HEK293 (cell line): ENCODE measurements around the gene ENTPD8.

Experiments
- CTCF ChIA-PET: fragments of 350-600 bp; formaldehyde crosslinking; extraction: SDS; loops from one replicate; lab custom pipeline; 2021; ENCODE audit warnings: antibody characterized with exemption; lab: Yijun Ruan, JAX
- POLR2A ChIA-PET: fragments of 300-600 bp; formaldehyde crosslinking; extraction: SDS; loops from one replicate; lab custom pipeline; 2020; ENCODE audit warnings: antibody characterized with exemption, inconsistent platforms; lab: Yijun Ruan, JAX
- H3K27ac ChIP-seq: fragments of 200-500 bp; sonication (Bioruptor generic); 2 replicates; pipeline ENCODE4 v1.5.1; 2014; ENCODE audit warnings: low read depth, low read length, control low read depth, inconsistent platforms; ENCODE audit errors: extremely low read depth
- H3K36me3 ChIP-seq, 2 experiments: fragments of 200-500 bp in 1 of 2; sonication (Bioruptor generic) in 1 of 2; 1 replicate in 1 of 2; 2 replicates in 1 of 2; pipeline ENCODE4 v1.5.1; 2014 to 2017; ENCODE audit warnings: inconsistent platforms in 2 of 2, low read length in 2 of 2; ENCODE audit not compliant: control insufficient read depth in 2 of 2, insufficient read depth in 1 of 2
- H3K4me1 ChIP-seq: fragments of 200-500 bp; sonication (Bioruptor generic); 2 replicates; pipeline ENCODE4 v1.5.1; 2014; ENCODE audit warnings: mild to moderate bottlenecking, low read length, inconsistent platforms; ENCODE audit not compliant: control insufficient read depth, insufficient read depth
- H3K4me3 ChIP-seq: 2 replicates; pipeline ENCODE4 v1.5.1; 2011; ENCODE audit warnings: low read depth, mild to moderate bottlenecking, control low read depth, low read length, moderate library complexity
- H3K9me3 ChIP-seq: fragments of 200-500 bp; sonication (Bioruptor generic); 2 replicates; pipeline ENCODE4 v1.5.1; 2014; ENCODE audit warnings: low read depth, low read length, inconsistent platforms; ENCODE audit not compliant: control insufficient read depth, insufficient read depth
- ELK4 ChIP-seq: IDR thresholded peaks from 2 replicates; pipeline ENCODE4 v1.6.1; 2011; ENCODE audit warnings: mild to moderate bottlenecking, low read depth, low read length, borderline replicate concordance
- GFI1B ChIP-seq: fragments of 450-650 bp; formaldehyde crosslinking; IDR thresholded peaks from 2 replicates; pipeline ENCODE4 v1.5.1; 2016; ENCODE audit warnings: missing biosample characterization, missing genetic modification characterization
- GLIS2 ChIP-seq: fragments of 450-650 bp; formaldehyde crosslinking; IDR thresholded peaks from 2 replicates; pipeline ENCODE4 v1.5.1; 2016; ENCODE audit warnings: missing biosample characterization, missing genetic modification characterization
- INSM2 ChIP-seq: fragments of 450-650 bp; formaldehyde crosslinking; IDR thresholded peaks from 2 replicates; pipeline ENCODE4 v1.5.1; 2016; ENCODE audit warnings: missing biosample characterization, missing genetic modification characterization
- PRDM1 ChIP-seq: fragments of 450-650 bp; formaldehyde crosslinking; IDR thresholded peaks from 2 replicates; pipeline ENCODE4; 2016; ENCODE audit warnings: missing biosample characterization, missing genetic modification characterization
- SP7 ChIP-seq: fragments of 450-650 bp; formaldehyde crosslinking; IDR thresholded peaks from 2 replicates; pipeline ENCODE4 v1.5.1; 2016; ENCODE audit warnings: missing biosample characterization, missing genetic modification characterization
- YY1 ChIP-seq: fragments of 450-650 bp; formaldehyde crosslinking; IDR thresholded peaks from 2 replicates; pipeline ENCODE4 v1.5.1; 2018; ENCODE audit warnings: missing biosample characterization, missing genetic modification characterization
- ZFHX2 ChIP-seq: fragments of 450-650 bp; formaldehyde crosslinking; conservative IDR thresholded peaks from 2 replicates; pipeline ENCODE4 v1.5.1; 2016; ENCODE audit warnings: missing biosample characterization, missing genetic modification characterization
- ZIC2 ChIP-seq: fragments of 450-650 bp; formaldehyde crosslinking; IDR thresholded peaks from 2 replicates; pipeline ENCODE4 v1.5.1; 2016; ENCODE audit warnings: missing biosample characterization, missing genetic modification characterization
- ZNF140 ChIP-seq: fragments of 450-650 bp; formaldehyde crosslinking; IDR thresholded peaks from 2 replicates; pipeline ENCODE4 v1.5.1; 2016; ENCODE audit warnings: missing biosample characterization, missing genetic modification characterization
- ZNF274 ChIP-seq, 2 experiments: fragments of 200-500 bp in 1 of 2; fragments of 450-650 bp in 1 of 2; sonication (Bioruptor generic) in 1 of 2; formaldehyde crosslinking in 1 of 2; IDR thresholded peaks; 2 replicates each; pipeline versions ENCODE4 v1.5.1 to v1.6.1; 2014 to 2016; ENCODE audit warnings: borderline replicate concordance in 1 of 2, inconsistent platforms in 1 of 2, low read length in 1 of 2, missing biosample characterization in 1 of 2, missing genetic modification characterization in 1 of 2
- ZNF354C ChIP-seq: fragments of 450-650 bp; formaldehyde crosslinking; IDR thresholded peaks from 2 replicates; pipeline ENCODE4 v1.5.1; 2016; ENCODE audit warnings: missing biosample characterization, missing genetic modification characterization, low read depth, borderline replicate concordance
- ZNF449 ChIP-seq: fragments of 450-650 bp; formaldehyde crosslinking; IDR thresholded peaks from 2 replicates; pipeline ENCODE4 v1.5.1; 2017; ENCODE audit warnings: missing biosample characterization, mild to moderate bottlenecking, missing genetic modification characterization, moderate library complexity
- ZNF596 ChIP-seq: fragments of 450-650 bp; IDR thresholded peaks from 2 replicates; pipeline ENCODE4 v1.5.0; 2018; ENCODE audit warnings: missing biosample characterization, mild to moderate bottlenecking, missing genetic modification characterization, moderate library complexity
- ZNF664 ChIP-seq: fragments of 450-650 bp; formaldehyde crosslinking; IDR thresholded peaks from 2 replicates; pipeline ENCODE4 v1.5.1; 2016; ENCODE audit warnings: missing biosample characterization, missing genetic modification characterization
- ZNF677 ChIP-seq: fragments of 450-650 bp; IDR thresholded peaks from 2 replicates; pipeline ENCODE4 v1.5.0; 2018; ENCODE audit warnings: missing biosample characterization, mild to moderate bottlenecking, missing genetic modification characterization, moderate library complexity
- ZNF776 ChIP-seq: fragments of 450-650 bp; formaldehyde crosslinking; IDR thresholded peaks from 2 replicates; pipeline ENCODE4 v1.5.0; 2017; ENCODE audit warnings: missing biosample characterization, missing genetic modification characterization, borderline replicate concordance
- ZNF777 ChIP-seq: fragments of 450-650 bp; formaldehyde crosslinking; IDR thresholded peaks from 2 replicates; pipeline ENCODE4 v1.5.1; 2017; ENCODE audit warnings: missing biosample characterization, missing genetic modification characterization, borderline replicate concordance
- ZNF785 ChIP-seq: fragments of 450-650 bp; formaldehyde crosslinking; IDR thresholded peaks from 2 replicates; pipeline ENCODE4 v1.5.1; 2016; ENCODE audit warnings: missing biosample characterization, missing genetic modification characterization
- ZNF843 ChIP-seq: fragments of 450-650 bp; formaldehyde crosslinking; IDR thresholded peaks from 2 replicates; pipeline ENCODE4 v1.5.1; 2016; ENCODE audit warnings: missing biosample characterization, missing genetic modification characterization
- ZSCAN30 ChIP-seq: fragments of 450-650 bp; IDR thresholded peaks from 2 replicates; pipeline ENCODE4 v1.5.1; 2018; ENCODE audit warnings: missing biosample characterization, mild to moderate bottlenecking, missing genetic modification characterization, moderate library complexity

The ENTPD8 gene

GRCh38 chr9:137478962-137479861 lies 38.1 kb upstream of the ENTPD8 start (continued):
- TF ChIP-seq ELK4 (no peak), SP7 (no peak), ZSCAN30 (no peak), GLIS2 (tag by site-specific recombination) (no peak), YY1 (tag by site-specific recombination) (no peak)

GRCh38 chr9:137478613-137478961 lies 37.4 kb upstream of the ENTPD8 start:
- TF ChIP-seq ZFHX2 (tag by site-specific recombination) (no peak), ZNF785 (tag by site-specific recombination) (no peak), ZNF664 (no peak), ZNF354C (tag by site-specific recombination) (no peak), ZNF274 (IDR thresholded peaks at IDR 0.05; ENCODE audit: low read length) (no peak), ZNF274 (tag by site-specific recombination; IDR thresholded peaks at IDR 0.05; ENCODE audit: borderline replicate concordance) (no peak), ZNF140 (tag by site-specific recombination) (no peak), ZIC2 (no peak), ZNF677 (tag by site-specific recombination) (no peak), ZNF776 (tag by site-specific recombination) (no peak), ZNF777 (no peak), ZNF449 (tag by site-specific recombination) (no peak), GFI1B (tag by site-specific recombination) (no peak), PRDM1 (no peak), INSM2 (tag by site-specific recombination) (no peak), ZNF596 (no peak), ZNF843 (tag by site-specific recombination) (no peak)
- TF ChIP-seq, all 188 proteins: peak for 0
- Histone ChIP-seq H3K27ac (no peak overlapping the region), H3K4me3 (no peak overlapping the region), H3K36me3 (no peaks in the 10 kb centered on the region), H3K9me3 (no peaks in the 10 kb centered on the region), H3K4me1 (no peaks in the 10 kb centered on the region)
- CTCF ChIA-PET: no interaction called here
- POLR2A ChIA-PET: no interaction called here
